Stomach (tissue), 9 donors: ENCODE data around the gene SMIM21. TPM values are rescaled to one million over a fixed set of nuclear protein-coding genes. Genes with fewer than 3 reads are reported as not detected.

Experiments
- DNase-seq, 2 donors: peaks; one replicate each; pipeline versions ENCODE4 v3.0.0 to v3.0.0-alpha.2; 2013 to 2019
- H3K27ac ChIP-seq, 5 donors: fragments of 200-600 bp in 4 of 5; sonication (generic) in 4 of 5; one replicate each; pipeline ENCODE4 v1.5.1; 2013 to 2019; ENCODE audit warnings: mild to moderate bottlenecking in 1 of 5, moderate library complexity in 1 of 5
- H3K27me3 ChIP-seq, 3 donors: fragments of 200-600 bp; sonication (generic); one replicate each; pipeline ENCODE4 v1.5.1; 2017 to 2019; ENCODE audit warnings: mixed run types in 1 of 3
- H3K36me3 ChIP-seq, 4 donors: fragments of 200-600 bp; sonication (generic); 1 replicate in 3 of 4; 2 replicates in 1 of 4; pipeline ENCODE4 v1.5.1; 2016 to 2019
- H3K4me1 ChIP-seq, 4 donors: fragments of 200-600 bp; sonication (generic); one replicate each; pipeline ENCODE4 v1.5.1; 2016 to 2019
- H3K4me3 ChIP-seq, 4 donors: fragments of 200-600 bp; sonication (generic) in 3 of 4; one replicate each; pipeline ENCODE4 v1.5.1; 2016 to 2019; ENCODE audit warnings: mild to moderate bottlenecking in 1 of 4
- H3K9me3 ChIP-seq, 4 donors: fragments of 200-600 bp; sonication (generic); one replicate each; pipeline ENCODE4 v1.5.1; 2016 to 2019
- CTCF ChIP-seq, 7 experiments: fragments of 450-650 bp in 4 of 7; fragments of 200-600 bp in 3 of 7; sonication (generic) in 3 of 7; IDR thresholded peaks; one replicate each; pipeline ENCODE4 v1.5.1; 2016 to 2019; ENCODE audit warnings: antibody characterized with exemption in 7 of 7, control low read depth in 2 of 7, mild to moderate bottlenecking in 1 of 7
- EP300 ChIP-seq: sonication (generic); formaldehyde crosslinking; IDR thresholded peaks from one replicate; pipeline ENCODE4 v1.6.1; 2017; ENCODE audit warnings: antibody characterized with exemption
- POLR2A ChIP-seq, 4 donors: fragments of 450-650 bp; IDR thresholded peaks; one replicate each; pipeline ENCODE4 v1.6.1; 2016; ENCODE audit warnings: antibody characterized with exemption in 4 of 4, control low read depth in 2 of 4, mild to moderate bottlenecking in 1 of 4, moderate library complexity in 1 of 4
- POLR2AphosphoS5 ChIP-seq, 3 donors: sonication (generic); formaldehyde crosslinking; IDR thresholded peaks; one replicate each; pipeline ENCODE4 v1.6.1; 2016; ENCODE audit warnings: antibody characterized with exemption in 3 of 3
- WGBS, 5 donors: extraction: QIAGEN DNeasy Blood & Tissue Kit in 3 of 5; methylation state at CpG; one replicate each; pipeline versions ENCODE4 v1.1.5 to v1.1.7; 2013 to 2018; 5-methylcytosine and 5-hydroxymethylcytosine counted together
- intact Hi-C: fragments of 100-400 bp; cut with DNase I; formaldehyde crosslinking; loops from one replicate; pipeline ENCODE4 v1.15.1; 2023; ENCODE audit warnings: low total_unique reads
- polyA plus RNA-seq, 3 donors: library from polyadenylated mRNA; stranded (reverse); fragments of 200-250 nt; gene quantifications; one replicate each; pipeline ENCODE4 v1.2.3, GENCODE V29; 2013
- total RNA-seq, 5 donors: library from RNA; depleted of rRNA; stranded (reverse); fragments of >200 nt; gene quantifications; one replicate each; pipeline versions ENCODE4 v1.1.0 to v1.2.3, GENCODE V29; 2014 to 2016
- donor health status: healthy with polysubstance abuse.
- donor health status: Bipolar disorder and iron deficiency.
- donor health status: healthy.

Gene SMIM21
- total and polyA plus RNA-seq, 8 donors: not detected

GRCh38 chr18:75410611-75411010 lies 16.9 kb downstream of the SMIM21 start:
- Histone ChIP-seq H3K4me3 (no peak overlapping the region), H3K9me3 (no peaks in the 10 kb centered on the region), H3K36me3 (no peaks in the 10 kb centered on the region), H3K27me3 (no peaks in the 10 kb centered on the region), H3K4me1 (peaks cover 0 to 4% (median 0%) of the 10 kb centered on the region in 4 donors), H3K27ac (no peak overlapping the region)
- WGBS, 5 donors: 58 to 85% (median 66%) methylated on average over 4 of the region's 4 CpGs
- DNase-seq: no peak
- intact Hi-C loops: no loop called here
- TF ChIP-seq POLR2A (IDR thresholded peaks at IDR 0.05): no peak
- TF ChIP-seq EP300: no peak
- no peak for TF ChIP-seq CTCF (IDR thresholded peaks at IDR 0.05)
- TF ChIP-seq POLR2AphosphoS5 (IDR thresholded peaks at IDR 0.05): no peak

GRCh38 chr18:75409806-75410205 lies 17.7 kb downstream of the SMIM21 start:
- WGBS, 5 donors: 83 to 90% (median 84%) methylated on average over 9 of the region's 9 CpGs
- no peak overlapping the region for H3K4me3 ChIP-seq
- H3K27ac ChIP-seq: no peak overlapping the region
- no peaks in the 10 kb centered on the region for H3K36me3 ChIP-seq
- H3K27me3 ChIP-seq: no peaks in the 10 kb centered on the region
- peaks cover 0 to 4% (median 0%) of the 10 kb centered on the region in 4 donors for H3K4me1 ChIP-seq
- no peak for DNase-seq
- intact Hi-C loops: no loop called here
- H3K9me3 ChIP-seq: no peaks in the 10 kb centered on the region
- no peak for TF ChIP-seq EP300
- no peak for TF ChIP-seq POLR2A (IDR thresholded peaks at IDR 0.05)
- TF ChIP-seq CTCF (IDR thresholded peaks at IDR 0.05): no peak
- no peak for TF ChIP-seq POLR2AphosphoS5 (IDR thresholded peaks at IDR 0.05)

- no peaks in the 10 kb centered on the region for H3K36me3 ChIP-seq
- no peaks in the 10 kb centered on the region for H3K27me3 ChIP-seq
- no peaks in the 10 kb centered on the region for H3K9me3 ChIP-seq
- no peak for DNase-seq
- H3K4me1 ChIP-seq: peaks cover 0 to 4% (median 0%) of the 10 kb centered on the region in 4 donors
- WGBS, 5 donors: 73 to 84% (median 81%) methylated on average over 10 of the region's 10 CpGs
- intact Hi-C loops: no loop called here
- no peak overlapping the region for H3K27ac ChIP-seq
- no peak overlapping the region for H3K4me3 ChIP-seq
- TF ChIP-seq POLR2AphosphoS5 (IDR thresholded peaks at IDR 0.05): peak in 1 of 3 donors; percentile 15
- TF ChIP-seq CTCF (IDR thresholded peaks at IDR 0.05): no peak
- TF ChIP-seq EP300: no peak
- no peak for TF ChIP-seq POLR2A (IDR thresholded peaks at IDR 0.05)
Measured at GRCh38 chr18:75408554-75409506, 18.7 kb downstream of the SMIM21 start.

GRCh38 chr18:75407468-75408437 lies 19.8 kb downstream of the SMIM21 start:
- Histone ChIP-seq H3K27me3 (no peaks in the 10 kb centered on the region), H3K4me1 (peaks cover 0 to 4% (median 0%) of the 10 kb centered on the region in 4 donors), H3K36me3 (no peaks in the 10 kb centered on the region), H3K4me3 (peak overlapping the region in 1 of 4 donors; percentile 3), H3K27ac (no peak overlapping the region), H3K9me3 (no peaks in the 10 kb centered on the region)
- peak in 1 of 2 donors; percentile 24 for DNase-seq
- TF ChIP-seq POLR2A (IDR thresholded peaks at IDR 0.05): no peak
- TF ChIP-seq EP300: no peak
- TF ChIP-seq POLR2AphosphoS5 (IDR thresholded peaks at IDR 0.05): no peak
- no peak for TF ChIP-seq CTCF (IDR thresholded peaks at IDR 0.05)
- 53 to 62% (median 59%) methylated on average over 21 of the region's 21 CpGs for WGBS, 5 donors
- intact Hi-C loops: no loop called here
